Activated CD4-positive, alpha-beta memory T cell treated with anti-CD3 and anti-CD28 coated beads, Interleukin-2, amount 10 ng/mL, durations not matched to agents 7 days and 5 days (primary cell): ENCODE results near the gene C11orf68. TPM values are rescaled to one million over a fixed set of nuclear protein-coding genes. Genes with fewer than 3 reads are reported as not detected.

Experiments
- total RNA-seq, 2 experiments: library from RNA; stranded (reverse); gene quantifications; one replicate each; pipeline ENCODE4 v1.2.3, GENCODE V29; 2021

C11orf68 gene
- total RNA-seq, 2 experiments from 2014 or later: 34.1 to 34.2 TPM

Other genes starting within 250 kb of the C11orf68 start
- 10 to 100 TPM; 62.6 to 63.0 TPM for gene KAT5, start 206.8 kb downstream of the C11orf68 start, total RNA-seq
- gene RNASEH2C, start 198.3 kb downstream of the C11orf68 start, total RNA-seq: 10 to 100 TPM; 80.3 to 81.9 TPM
- gene AP5B1, start 138.1 kb downstream of the C11orf68 start, total RNA-seq: 10 to 100 TPM; 21.2 to 21.5 TPM
- not detected for gene OVOL1, start 132.0 kb downstream of the C11orf68 start, total RNA-seq
- 1 to 10 TPM in 1 of 2 experiments, under 1 TPM in 1; 0.83 to 1.6 TPM for gene SNX32, start 85.1 kb downstream of the C11orf68 start, total RNA-seq
- gene CFL1, start 60.9 kb downstream of the C11orf68 start, total RNA-seq: 1,000 to 10,000 TPM; 1,733 to 1,734 TPM
- gene MUS81, start 58.6 kb downstream of the C11orf68 start, total RNA-seq: 10 to 100 TPM; 86.9 to 91.9 TPM
- 10 to 100 TPM; 13.8 to 14.7 TPM for gene EFEMP2, start 46.3 kb downstream of the C11orf68 start, total RNA-seq
- 10 to 100 TPM; 75.9 to 80.5 TPM for gene CTSW, start 39.2 kb downstream of the C11orf68 start, total RNA-seq
- gene FIBP, start 30.6 kb downstream of the C11orf68 start, total RNA-seq: 10 to 100 TPM; 71.7 to 77.4 TPM
- 10 to 100 TPM; 53.2 to 55.8 TPM for gene CCDC85B, start 28.4 kb downstream of the C11orf68 start, total RNA-seq
- 1 to 10 TPM; 4.5 to 5.0 TPM for gene FOSL1, start 18.7 kb downstream of the C11orf68 start, total RNA-seq
- gene DRAP1, start 364 bp upstream of the C11orf68 start, total RNA-seq: 100 to 1,000 TPM; 162 to 180 TPM
- not detected for gene TSGA10IP, start 26.4 kb upstream of the C11orf68 start, total RNA-seq
- 10 to 100 TPM; 59.5 to 61.5 TPM for gene SART1, start 42.7 kb upstream of the C11orf68 start, total RNA-seq
- 10 to 100 TPM; 43.6 to 45.9 TPM for gene EIF1AD, start 83.1 kb upstream of the C11orf68 start, total RNA-seq
- gene BANF1, start 83.4 kb upstream of the C11orf68 start, total RNA-seq: 100 to 1,000 TPM; 191 to 196 TPM
- gene CST6, start 92.9 kb upstream of the C11orf68 start, total RNA-seq: under 1 TPM; 0.30 to 0.65 TPM
- under 1 TPM; 0.33 to 0.58 TPM for gene CATSPER1, start 107.4 kb upstream of the C11orf68 start, total RNA-seq
- not detected for gene GAL3ST3, start 130.1 kb upstream of the C11orf68 start, total RNA-seq
- gene SF3B2, start 133.3 kb upstream of the C11orf68 start, total RNA-seq: 100 to 1,000 TPM; 230 to 241 TPM
- gene PACS1, start 151.2 kb upstream of the C11orf68 start, total RNA-seq: 10 to 100 TPM; 86.4 to 95.0 TPM